ENCODE measurements around the gene G3BP2. TPM values are rescaled to one million over a fixed set of nuclear protein-coding genes. Genes with fewer than 3 reads are reported as not detected.
"Not testable (repeated sequence)": the region's sequence is repeated elsewhere in the genome, so short reads cannot be mapped to it uniquely, and the experiment has no call there.

Gene G3BP2
- total RNA-seq, 2 experiments from 2014 or later: 173 to 178 TPM

DNA sequence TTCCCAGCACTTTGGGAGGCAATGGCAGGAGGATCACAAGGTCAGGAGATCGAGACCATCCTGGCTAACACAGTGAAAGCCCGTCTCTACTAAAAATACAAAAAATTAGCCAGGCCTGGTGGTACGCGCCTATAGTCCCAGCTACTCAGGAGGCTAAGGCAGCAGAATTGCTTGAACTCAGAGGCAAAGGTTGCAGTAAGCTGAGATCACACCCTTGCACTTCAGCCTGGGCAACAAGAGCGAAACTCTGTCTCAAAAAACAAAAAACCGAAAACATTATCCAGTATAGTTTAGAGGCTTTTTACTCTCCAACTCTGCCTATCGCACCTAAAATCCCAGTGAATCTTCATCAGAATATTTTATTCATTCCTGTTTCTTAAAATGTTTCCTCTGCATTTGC lies 5.6 kb downstream of the G3BP2 start:
- DNase-seq; H3K27me3 Mint-ChIP-seq (ENCODE audit: low read depth); H3K9me3 Mint-ChIP-seq (ENCODE audit: insufficient read depth); ATAC-seq: not testable (repeated sequence)
- Mint-ChIP-seq H3K36me3 (ENCODE audit: low read depth) (peaks cover 47% of the 10 kb centered on the region), H3K4me1 (ENCODE audit: low read depth) (peaks cover 68% of the 10 kb centered on the region), H3K4me3 (peak overlapping the region; percentile 23), H3K27ac (peak overlapping the region; percentile 76)
- POLR2A ChIA-PET: interaction anchor here (0.9 to 2.9 kb wide), 6 partner anchors 9 to 155 kb away, joined by 3 to 22 read pairs (median 7); partner anchors contain the start of gene USO1
- CTCF ChIA-PET: interaction anchor here (1.0 to 6.3 kb wide), 4 partner anchors 8 to 56 kb away, joined by 3 to 35 read pairs (median 18); partner anchors contain the start of gene USO1

DNA sequence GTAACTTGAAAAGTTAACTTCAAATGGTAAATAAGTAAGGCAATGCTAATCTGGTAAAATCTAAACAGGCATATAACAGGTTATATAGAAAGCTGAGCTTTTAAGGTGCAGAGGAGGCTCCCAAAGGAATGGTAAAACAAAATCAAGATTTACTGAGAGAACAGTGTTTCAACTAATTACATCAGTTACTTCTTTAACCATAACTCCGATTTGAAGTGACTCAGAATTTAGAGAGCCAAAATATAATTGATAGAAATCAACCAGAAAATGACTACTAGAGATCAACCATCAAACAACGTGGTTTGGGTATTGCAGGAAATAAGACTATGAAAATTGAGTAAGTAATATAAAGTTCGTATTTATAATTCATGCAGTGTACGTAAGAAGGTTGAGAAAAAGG lies 6.9 kb downstream of the G3BP2 start:
- POLR2A ChIA-PET: interaction anchor here (1.2 kb wide), 1 partner anchor 58 kb away, joined by 6 read pairs; the partner anchor contains the start of gene USO1
- ATAC-seq: no peak

DNA sequence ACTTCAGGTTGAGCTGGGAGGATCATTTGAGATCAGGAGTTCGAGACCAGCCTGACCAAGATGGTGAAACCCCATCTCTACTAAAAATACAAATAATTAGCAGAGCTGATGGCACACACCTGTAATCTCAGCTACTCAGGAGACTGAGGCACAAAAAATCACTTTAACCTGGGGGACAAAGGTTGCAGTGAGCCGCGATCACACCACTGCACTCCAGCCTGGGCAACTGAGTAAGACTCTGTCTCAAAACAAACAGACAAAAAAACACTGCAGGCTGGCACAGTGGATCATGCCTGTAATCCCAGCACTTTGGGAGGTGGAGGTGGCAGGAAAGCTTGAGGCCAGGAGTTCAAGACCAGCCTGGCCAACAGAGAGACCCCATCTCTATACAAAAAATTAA lies 8.6 kb downstream of the G3BP2 start:
- H3K27ac Mint-ChIP-seq; ATAC-seq; H3K9me3 Mint-ChIP-seq (ENCODE audit: insufficient read depth); DNase-seq; H3K4me3 Mint-ChIP-seq; H3K27me3 Mint-ChIP-seq (ENCODE audit: low read depth): not testable (repeated sequence)
- CTCF ChIA-PET: interaction anchor here (1.6 to 6.3 kb wide), 3 partner anchors 9 to 59 kb away, joined by 3 to 29 read pairs (median 6); partner anchors contain the start of gene USO1
- H3K4me1 Mint-ChIP-seq (ENCODE audit: low read depth): peaks cover 77% of the 10 kb centered on the region
- peaks cover 54% of the 10 kb centered on the region for H3K36me3 Mint-ChIP-seq (ENCODE audit: low read depth)
- POLR2A ChIA-PET: interaction anchor here (0.9 to 1.1 kb wide), 2 partner anchors 9 to 10 kb away, joined by 3 to 4 read pairs; partner anchors contain the start of gene G3BP2

More for the DNA sequence above, 6.9 kb downstream of the G3BP2 start:
- no peak for DNase-seq
- Mint-ChIP-seq H3K36me3 (ENCODE audit: low read depth) (peaks cover 47% of the 10 kb centered on the region), H3K27me3 (ENCODE audit: low read depth) (no peaks in the 10 kb centered on the region), H3K4me1 (ENCODE audit: low read depth) (peaks cover 77% of the 10 kb centered on the region), H3K4me3 (peak overlapping the region; percentile 41), H3K9me3 (ENCODE audit: insufficient read depth) (no peaks in the 10 kb centered on the region), H3K27ac (peak overlapping the region; percentile 69)
- CTCF ChIA-PET: interaction anchor here (2.0 to 6.3 kb wide), 2 partner anchors 43 to 58 kb away, joined by 6 to 29 read pairs; partner anchors contain the start of gene USO1

- Mint-ChIP-seq H3K9me3 (ENCODE audit: insufficient read depth) (no peaks in the 10 kb centered on the region), H3K27me3 (ENCODE audit: low read depth) (no peaks in the 10 kb centered on the region), H3K4me1 (ENCODE audit: low read depth) (peaks cover 77% of the 10 kb centered on the region), H3K36me3 (ENCODE audit: low read depth) (peaks cover 60% of the 10 kb centered on the region), H3K27ac (peak overlapping the region; percentile 66), H3K4me3 (no peak overlapping the region)
- CTCF ChIA-PET: no interaction called here
- ATAC-seq (no peak), DNase-seq (no peak)
- POLR2A ChIA-PET: no interaction called here
Measured at GRCh38 chr4:75662626-75663025, 10.6 kb downstream of the G3BP2 start.

GRCh38 chr4:75660491-75660890 lies 12.7 kb downstream of the G3BP2 start:
- Mint-ChIP-seq H3K4me3 (no peak overlapping the region), H3K27ac (peak overlapping the region; percentile 52)
- POLR2A ChIA-PET: interaction anchor here (1.1 kb wide), 1 partner anchor 13 kb away, joined by 3 read pairs; the partner anchor contains the start of gene G3BP2

GRCh38 chr4:75659512-75660031 lies 13.6 kb downstream of the G3BP2 start:
- peaks cover 73% of the 10 kb centered on the region for H3K4me1 Mint-ChIP-seq (ENCODE audit: low read depth)
- POLR2A ChIA-PET: interaction anchor here (0.5 to 2.3 kb wide), 3 partner anchors 9 to 24 kb away, joined by 3 to 17 read pairs (median 3); partner anchors contain the start of gene G3BP2
- H3K9me3 Mint-ChIP-seq (ENCODE audit: insufficient read depth): no peaks in the 10 kb centered on the region
- no peak for ATAC-seq
- peak overlapping the region; percentile 11 for H3K27ac Mint-ChIP-seq
- H3K27me3 Mint-ChIP-seq (ENCODE audit: low read depth): no peaks in the 10 kb centered on the region
- no peak for DNase-seq
- CTCF ChIA-PET: interaction anchor here (0.8 to 4.2 kb wide), 7 partner anchors 9 to 64 kb away, joined by 3 to 17 read pairs (median 4); partner anchors contain the start of gene USO1
- no peak overlapping the region for H3K4me3 Mint-ChIP-seq
- peaks cover 64% of the 10 kb centered on the region for H3K36me3 Mint-ChIP-seq (ENCODE audit: low read depth)

More at GRCh38 chr4:75660491-75660890, 12.7 kb downstream of the G3BP2 start:
- Mint-ChIP-seq H3K27me3 (ENCODE audit: low read depth) (no peaks in the 10 kb centered on the region), H3K9me3 (ENCODE audit: insufficient read depth) (no peaks in the 10 kb centered on the region), H3K36me3 (ENCODE audit: low read depth) (peaks cover 62% of the 10 kb centered on the region), H3K4me1 (ENCODE audit: low read depth) (peaks cover 73% of the 10 kb centered on the region)
- CTCF ChIA-PET: interaction anchor here (1.2 to 4.2 kb wide), 3 partner anchors 8 to 63 kb away, joined by 3 to 17 read pairs (median 7); partner anchors contain the start of gene USO1
- ATAC-seq (no peak), DNase-seq (no peak)

DNA sequence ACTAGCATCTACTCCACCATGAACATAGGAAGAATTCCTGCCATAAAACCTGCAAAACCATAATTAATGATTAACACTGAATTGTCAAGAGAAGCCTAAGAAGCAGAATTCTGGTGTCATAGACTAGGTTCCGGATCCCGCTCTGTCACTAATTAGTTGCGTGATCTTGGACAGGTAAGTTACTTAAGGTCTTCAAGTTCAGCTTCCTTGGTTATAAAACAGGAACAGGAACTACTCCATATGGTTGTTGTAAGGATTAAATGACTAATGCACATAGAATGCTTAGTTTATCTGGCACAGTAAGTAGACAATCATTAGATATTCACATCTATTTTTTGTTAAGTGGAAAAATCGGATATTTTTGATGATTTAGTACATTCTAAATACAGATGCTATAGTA lies 14.3 kb downstream of the G3BP2 start:
- H3K4me1 Mint-ChIP-seq (ENCODE audit: low read depth): peaks cover 79% of the 10 kb centered on the region
- ATAC-seq: no peak
- H3K4me3 Mint-ChIP-seq: no peak overlapping the region
- DNase-seq: no peak
- H3K36me3 Mint-ChIP-seq (ENCODE audit: low read depth): peaks cover 70% of the 10 kb centered on the region
- H3K9me3 Mint-ChIP-seq (ENCODE audit: insufficient read depth): no peaks in the 10 kb centered on the region
- POLR2A ChIA-PET: interaction anchor here (0.5 to 2.3 kb wide), 2 partner anchors 10 to 25 kb away, joined by 3 to 17 read pairs; no protein-coding TSS in a partner anchor
- CTCF ChIA-PET: interaction anchor here (0.8 to 4.2 kb wide), 7 partner anchors 10 to 65 kb away, joined by 3 to 17 read pairs (median 4); partner anchors contain the start of gene USO1
- H3K27me3 Mint-ChIP-seq (ENCODE audit: low read depth): no peaks in the 10 kb centered on the region
- H3K27ac Mint-ChIP-seq: peak overlapping the region; percentile 66

DNA sequence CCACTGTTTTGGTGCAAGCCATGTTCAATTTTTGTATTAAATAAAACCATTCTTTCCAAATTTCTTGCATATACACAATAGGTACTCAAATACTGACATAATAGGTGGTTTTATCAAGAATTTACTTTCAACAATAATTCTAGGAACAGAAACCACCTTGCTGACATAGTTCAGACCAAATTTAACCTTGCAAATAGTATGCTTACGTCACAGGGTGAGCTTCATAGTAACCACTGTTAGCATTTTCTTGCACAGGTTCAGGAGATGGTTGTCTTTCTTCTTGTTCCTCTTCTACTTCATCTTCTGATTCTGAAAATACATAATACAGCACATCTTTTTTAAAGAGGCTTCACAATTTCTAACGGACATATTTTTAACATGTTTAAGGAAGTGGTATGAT lies 17.6 kb downstream of the G3BP2 start:
- peak; percentile 82 for ATAC-seq
- H3K36me3 Mint-ChIP-seq (ENCODE audit: low read depth): peaks cover 68% of the 10 kb centered on the region
- H3K4me3 Mint-ChIP-seq: peak overlapping the region; percentile 53
- POLR2A ChIA-PET: interaction anchor here (0.6 to 4.2 kb wide), 8 partner anchors 9 to 68 kb away, joined by 3 to 35 read pairs (median 10); partner anchors contain the start of genes G3BP2 and USO1
- H3K27ac Mint-ChIP-seq: peak overlapping the region; percentile 84
- H3K4me1 Mint-ChIP-seq (ENCODE audit: low read depth): peaks cover 76% of the 10 kb centered on the region
- DNase-seq: peak; percentile 62
- H3K27me3 Mint-ChIP-seq (ENCODE audit: low read depth): no peaks in the 10 kb centered on the region
- CTCF ChIA-PET: interaction anchor here (0.9 to 4.6 kb wide), 6 partner anchors 14 to 68 kb away, joined by 3 to 47 read pairs (median 17); partner anchors contain the start of genes G3BP2 and USO1
- H3K9me3 Mint-ChIP-seq (ENCODE audit: insufficient read depth): no peaks in the 10 kb centered on the region

DNA sequence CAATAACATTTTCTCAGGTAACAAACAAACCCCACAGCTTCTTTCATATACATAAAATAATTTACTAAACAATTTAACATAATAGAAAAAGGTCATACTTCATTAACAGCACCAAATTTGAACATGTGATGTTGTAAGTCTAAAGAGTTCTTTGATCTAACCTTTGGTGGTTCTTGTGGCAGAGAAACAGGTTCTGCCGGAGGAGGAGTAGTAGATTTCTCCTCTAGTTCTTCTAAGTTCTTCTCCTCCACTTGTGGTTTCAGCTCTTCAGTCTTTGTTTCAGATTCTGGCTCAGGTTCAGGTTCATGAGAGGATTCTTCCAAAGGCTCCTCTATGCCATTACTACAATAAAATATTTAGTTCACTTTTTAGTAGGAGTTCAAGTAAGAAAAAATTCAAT lies 18.3 kb downstream of the G3BP2 start:
- ATAC-seq (peak; percentile 60), DNase-seq (peak; percentile 60)
- ChIA-PET CTCF (interaction anchor here (1.4 to 4.6 kb wide), 6 partner anchors 15 to 69 kb away, joined by 3 to 47 read pairs (median 17); partner anchors contain the start of genes G3BP2 and USO1), POLR2A (interaction anchor here (0.6 to 4.2 kb wide), 9 partner anchors 10 to 69 kb away, joined by 3 to 35 read pairs (median 5); partner anchors contain the start of genes G3BP2 and USO1)
- H3K4me3 Mint-ChIP-seq: peak overlapping the region; percentile 53
- no peaks in the 10 kb centered on the region for H3K27me3 Mint-ChIP-seq (ENCODE audit: low read depth)
- peaks cover 74% of the 10 kb centered on the region for H3K4me1 Mint-ChIP-seq (ENCODE audit: low read depth)
- no peaks in the 10 kb centered on the region for H3K9me3 Mint-ChIP-seq (ENCODE audit: insufficient read depth)
- peaks cover 67% of the 10 kb centered on the region for H3K36me3 Mint-ChIP-seq (ENCODE audit: low read depth)
- H3K27ac Mint-ChIP-seq: peak overlapping the region; percentile 86

DNA sequence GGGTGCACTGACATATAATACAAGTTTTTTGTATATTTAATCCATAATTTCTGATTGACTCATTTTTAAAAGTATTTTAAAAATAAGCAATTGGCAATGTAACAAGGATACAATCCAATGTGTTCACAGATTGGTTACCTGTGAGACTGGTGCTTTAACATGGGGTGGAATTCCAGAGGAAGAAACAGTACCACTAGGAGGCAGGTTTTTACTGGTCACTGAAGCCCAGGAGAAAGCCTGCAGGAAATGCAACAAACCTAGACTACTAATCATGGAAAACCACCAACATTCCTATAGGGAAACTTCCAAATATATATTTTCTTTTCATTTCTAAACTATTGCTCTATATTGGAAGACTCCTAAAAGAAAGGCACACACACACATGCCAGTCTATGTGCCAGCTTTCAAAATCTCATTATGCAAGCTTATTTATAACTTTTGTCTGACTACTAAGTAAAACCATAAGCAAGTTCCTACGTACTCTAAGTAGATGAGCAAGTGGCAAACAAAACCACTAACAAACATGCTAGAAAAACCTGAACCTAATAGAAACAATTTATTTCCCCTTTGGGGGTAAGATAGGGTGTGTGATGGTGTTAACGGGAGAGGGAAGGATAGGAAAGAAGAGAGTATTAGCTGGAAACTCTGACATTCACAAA lies 19.2 kb downstream of the G3BP2 start:
- CTCF ChIA-PET: interaction anchor here (0.6 to 4.6 kb wide), 8 partner anchors 16 to 69 kb away, joined by 3 to 47 read pairs (median 9); partner anchors contain the start of gene USO1
- Mint-ChIP-seq H3K36me3 (ENCODE audit: low read depth) (peaks cover 60% of the 10 kb centered on the region), H3K9me3 (ENCODE audit: insufficient read depth) (no peaks in the 10 kb centered on the region), H3K4me3 (peak overlapping the region; percentile 53), H3K27ac (peak overlapping the region; percentile 86), H3K27me3 (ENCODE audit: low read depth) (no peaks in the 10 kb centered on the region), H3K4me1 (ENCODE audit: low read depth) (peaks cover 64% of the 10 kb centered on the region)
- peak; percentile 5 for ATAC-seq
- POLR2A ChIA-PET: interaction anchor here (0.6 to 4.2 kb wide), 7 partner anchors 8 to 70 kb away, joined by 3 to 35 read pairs (median 17); partner anchors contain the start of genes G3BP2 and USO1
- DNase-seq: no peak

DNA sequence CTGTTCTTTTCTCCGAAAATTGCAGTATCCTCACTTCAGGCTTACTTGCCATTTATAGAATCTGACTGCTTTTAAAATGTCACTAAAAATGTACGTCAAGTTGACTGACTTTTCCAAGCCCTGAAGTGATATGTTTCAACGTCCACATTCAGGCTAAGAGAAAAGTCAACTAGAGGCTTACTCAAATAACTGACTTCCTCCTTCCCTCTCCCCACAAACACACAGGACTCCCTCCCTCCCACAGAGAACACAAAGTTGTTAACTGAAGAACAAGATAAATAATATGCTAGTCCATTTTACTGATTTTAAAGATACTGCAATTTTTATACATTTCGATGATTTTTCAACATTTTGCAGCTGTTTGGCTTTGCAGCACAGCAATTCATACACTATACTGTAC lies 29.1 kb downstream of the G3BP2 start:
- ChIA-PET CTCF (no interaction called here), POLR2A (no interaction called here)
- DNase-seq (no peak), ATAC-seq (no peak)
- Mint-ChIP-seq H3K9me3 (ENCODE audit: insufficient read depth) (no peaks in the 10 kb centered on the region), H3K27me3 (ENCODE audit: low read depth) (no peaks in the 10 kb centered on the region), H3K36me3 (ENCODE audit: low read depth) (peaks cover 66% of the 10 kb centered on the region), H3K4me1 (ENCODE audit: low read depth) (peaks cover 15% of the 10 kb centered on the region), H3K4me3 (no peak overlapping the region), H3K27ac (peak overlapping the region; percentile 40)

All from activated CD8-positive, alpha-beta T cell treated with anti-CD3 and anti-CD28 coated beads, Interleukin-2, amount 10 ng/mL, durations not matched to agents 7 days and 5 days (primary cell).